HG02938 (cell line): ENCODE data around the gene SDSL.

Experiments used
- ATAC-seq: cut with Tn5 transposase; IDR thresholded peaks from one replicate; pipeline ENCODE4 v1.9.1; 2021; ENCODE audit warnings: mild to moderate bottlenecking, moderate library complexity; ENCODE audit not compliant: unreplicated experiment

The SDSL gene

GRCh38 chr12:113396200-113396599 lies 26.0 kb upstream of the SDSL start:
- no peak for ATAC-seq

GRCh38 chr12:113396828-113397496 lies 25.2 kb upstream of the SDSL start:
- no peak for ATAC-seq

GRCh38 chr12:113397497-113398197 lies 24.5 kb upstream of the SDSL start:
- no peak for ATAC-seq

- no peak for ATAC-seq
These were observed 23.6 kb upstream of the SDSL start for GRCh38 chr12:113398346-113399290.

- no peak for ATAC-seq
These were observed 22.7 kb upstream of the SDSL start for GRCh38 chr12:113399490-113399889.

GRCh38 chr12:113400362-113400761 lies 21.8 kb upstream of the SDSL start:
- ATAC-seq = no peak

GRCh38 chr12:113401066-113402000 lies 20.8 kb upstream of the SDSL start:
- no peak for ATAC-seq

- ATAC-seq = no peak
These were observed 19.5 kb upstream of the SDSL start for GRCh38 chr12:113402586-113403260.

GRCh38 chr12:113403435-113404415 lies 18.5 kb upstream of the SDSL start, which contains the start of gene SDS:
TSS of gene SDS (minus strand) at chr12:113403887. CDS start at chr12:113399708, 4,179 bp downstream.
- ATAC-seq = no peak

- ATAC-seq = no peak
These were observed 16.5 kb upstream of the SDSL start for GRCh38 chr12:113405694-113406093.

GRCh38 chr12:113407931-113408600 lies 14.1 kb upstream of the SDSL start:
- no peak for ATAC-seq

GRCh38 chr12:113408756-113409298 lies 13.4 kb upstream of the SDSL start:
- no peak for ATAC-seq

GRCh38 chr12:113409462-113410124 lies 12.6 kb upstream of the SDSL start:
- no peak for ATAC-seq

- no peak for ATAC-seq
These were observed 8.7 kb upstream of the SDSL start for GRCh38 chr12:113413488-113413939.

- no peak for ATAC-seq
These were observed 7.6 kb upstream of the SDSL start for GRCh38 chr12:113414519-113415038.

GRCh38 chr12:113416091-113416754 lies 6.0 kb upstream of the SDSL start:
- ATAC-seq = no peak
